GM12878 (cell line): ENCODE measurements around the gene ENAH. TPM values are rescaled to one million over a fixed set of nuclear protein-coding genes. Genes with fewer than 3 reads are reported as not detected.

Source experiments
- ATAC-seq: fragments of 200-7000 bp; cut with Tn5 transposase; 3 replicates; pipeline ENCODE4 v1.9.1; 2020; ENCODE audit warnings: mild to moderate bottlenecking, moderate library complexity
- BruUV-seq: library from RNA; stranded (reverse); fragments of 400-500 nt; replicated peaks from 2 replicates; lab custom pipeline; 2021; lab: Mats Ljungman, UMichigan
- CTCF ChIA-PET: fragments of 300-600 bp; sonication (Branson Sonifier 250); formaldehyde crosslinking; extraction: SDS; loops from one replicate; lab custom pipeline; 2021; ENCODE audit warnings: inconsistent platforms; lab: Yijun Ruan, JAX
- POLR2A ChIA-PET: fragments of 350-600 bp; formaldehyde crosslinking; extraction: SDS; loops from one replicate; lab custom pipeline; 2021; ENCODE audit warnings: inconsistent platforms; lab: Charles Lee
- RAD21 ChIA-PET: fragments of 300-600 bp; sonication (Branson Sonifier 250); formaldehyde crosslinking; loops from one replicate; lab custom pipeline; 2023; ENCODE audit warnings: antibody characterized with exemption; ENCODE audit not compliant: unreplicated experiment; lab: Charles Lee
- SMC1A ChIA-PET: fragments of 300-600 bp; sonication (Branson Sonifier 250); formaldehyde crosslinking; loops from one replicate; lab custom pipeline; 2023; ENCODE audit not compliant: unreplicated experiment, uncharacterized antibody; lab: Charles Lee
- DNase-seq: peaks from one replicate; pipeline ENCODE4 v3.0.0-alpha.2; 2011; ENCODE audit warnings: low read depth, low spot score
- FAIRE-seq: peaks from 3 replicates; lab custom pipeline; 2011; peaks lifted over from hg19 to GRCh38; lab: Jason Lieb, UNC
- H2AFZ ChIP-seq: 2 replicates; pipeline ENCODE4 v1.6.0; 2011; ENCODE audit warnings: low read depth, low read length, control low read depth; ENCODE audit not compliant: control insufficient read depth
- H3K27ac ChIP-seq: 2 replicates; pipeline ENCODE4 v1.5.1; 2011; ENCODE audit warnings: control low read depth; ENCODE audit not compliant: control insufficient read depth, insufficient read depth
- H3K27me3 ChIP-seq, 2 experiments: replicated peaks in 1 of 2; 2 replicates each; pipeline versions ENCODE4 v1.6.0 to v1.6.1; 2011; ENCODE audit warnings: low read length in 1 of 2; ENCODE audit not compliant: control insufficient read depth in 2 of 2, insufficient read depth in 2 of 2
- H3K36me3 ChIP-seq, 2 experiments: 2 replicates each; pipeline ENCODE4 v1.5.1; 2011; ENCODE audit warnings: low read length in 1 of 2; ENCODE audit not compliant: control insufficient read depth in 2 of 2, insufficient read depth in 2 of 2
- H3K4me1 ChIP-seq: 2 replicates; pipeline ENCODE4 v1.6.1; 2011; ENCODE audit warnings: mild to moderate bottlenecking, low read length, moderate library complexity, mixed read lengths; ENCODE audit not compliant: control insufficient read depth, insufficient read depth
- H3K4me2 ChIP-seq: 2 replicates; pipeline ENCODE4 v1.6.0; 2011; ENCODE audit warnings: control low read depth; ENCODE audit not compliant: control insufficient read depth, insufficient read depth
- H3K4me3 ChIP-seq: fragments of 200-600 bp; sonication (generic); 2 replicates; pipeline ENCODE4 v1.5.1; 2016
- H3K79me2 ChIP-seq: 2 replicates; pipeline ENCODE4 v1.6.0; 2011; ENCODE audit warnings: low read length; ENCODE audit not compliant: control insufficient read depth, insufficient read depth
- H3K9ac ChIP-seq: 2 replicates; pipeline ENCODE4 v1.8.0; 2011; ENCODE audit warnings: low read length, control low read depth, mixed read lengths; ENCODE audit not compliant: control insufficient read depth, insufficient read depth
- H3K9me3 ChIP-seq: replicated peaks from 3 replicates; pipeline ENCODE4 v1.5.1; 2011; ENCODE audit warnings: mild to moderate bottlenecking, low read length; ENCODE audit not compliant: control insufficient read depth, insufficient read depth
- H4K20me1 ChIP-seq: 2 replicates; pipeline ENCODE4 v1.6.0; 2011; ENCODE audit not compliant: control insufficient read depth, insufficient read depth
- ATF2 ChIP-seq: IDR thresholded peaks from 2 replicates; pipeline ENCODE4 v1.6.1; 2012; ENCODE audit warnings: low read length, inconsistent platforms
- BHLHE40 ChIP-seq, 2 experiments: fragments of 450-650 bp in 1 of 2; IDR thresholded peaks; 2 replicates each; pipeline ENCODE4 v1.6.1; 2011 to 2017; ENCODE audit warnings: low read depth in 2 of 2, borderline replicate concordance in 1 of 2, improper control_type of control experiment in 1 of 2, low read length in 1 of 2, mild to moderate bottlenecking in 1 of 2
- CTCF ChIP-seq, 3 experiments: IDR thresholded peaks in 2 of 3; conservative IDR thresholded peaks in 1 of 3; 2 replicates each; pipeline ENCODE4 v1.5.1; 2011; ENCODE audit warnings: low read depth in 3 of 3, low read length in 3 of 3, mild to moderate bottlenecking in 3 of 3, control low read depth in 2 of 3, moderate library complexity in 2 of 3, inconsistent platforms in 1 of 3, mixed read lengths in 1 of 3; ENCODE audit not compliant: control insufficient read depth in 2 of 3, insufficient read depth in 1 of 3; ENCODE audit errors: extremely low read depth in 1 of 3
- IRF3 ChIP-seq: fragments of 450-650 bp; IDR thresholded peaks from 2 replicates; pipeline ENCODE4 v1.6.1; 2014; ENCODE audit warnings: mild to moderate bottlenecking
- JUNB ChIP-seq: IDR thresholded peaks from 2 replicates; pipeline ENCODE4 v1.6.1; 2016; ENCODE audit warnings: antibody characterized with exemption, mild to moderate bottlenecking
- MAX ChIP-seq: IDR thresholded peaks from 2 replicates; pipeline ENCODE4 v1.6.1; 2012; ENCODE audit warnings: low read depth, low read length, improper control_type of control experiment
- PAX8 ChIP-seq: fragments of 450-650 bp; IDR thresholded peaks from 2 replicates; pipeline ENCODE4 v1.6.1; 2017; ENCODE audit warnings: mild to moderate bottlenecking, moderate library complexity
- POLR2AphosphoS5 ChIP-seq: IDR thresholded peaks from 2 replicates; pipeline ENCODE4 v1.6.1; 2011; ENCODE audit warnings: mild to moderate bottlenecking, low read length, inconsistent platforms
- POU2F2 ChIP-seq: IDR thresholded peaks from 3 replicates; pipeline ENCODE4 v1.6.1; 2011; ENCODE audit warnings: low read depth, mild to moderate bottlenecking, low read length, borderline replicate concordance
- RUNX3 ChIP-seq: IDR thresholded peaks from 2 replicates; pipeline ENCODE4 v1.6.1; 2012; ENCODE audit warnings: low read length, inconsistent platforms
- SMC3 ChIP-seq: IDR thresholded peaks from 2 replicates; pipeline ENCODE4 v1.6.1; 2011; ENCODE audit warnings: low read length, improper control_type of control experiment, borderline replicate concordance
- SPI1 ChIP-seq: IDR thresholded peaks from 2 replicates; pipeline ENCODE4 v1.6.1; 2011; ENCODE audit warnings: low read depth, mild to moderate bottlenecking, low read length, moderate library complexity, borderline replicate concordance; ENCODE audit not compliant: insufficient read depth
- TBL1XR1 ChIP-seq: IDR thresholded peaks from 2 replicates; pipeline ENCODE4 v1.6.1; 2012; ENCODE audit warnings: low read depth, low read length, improper control_type of control experiment
- WGBS: methylation state at CpG from one replicate; pipeline ENCODE4 v1.1.6; 2016; ENCODE audit warnings: low lambda C conversion rate; ENCODE audit not compliant: insufficient replicate concordance, insufficient coverage; ENCODE audit errors: missing lambda C conversion rate; 5-methylcytosine and 5-hydroxymethylcytosine counted together
- in situ Hi-C: fragments of 300-500 bp; cut with MboI; formaldehyde crosslinking; loops from 9 replicates; pipeline ENCODE4 v1.14.3; 2018; ENCODE audit warnings: mixed read lengths
- intact Hi-C: fragments of 100-400 bp; cut with micrococcal nuclease; formaldehyde crosslinking; loops from one replicate; pipeline ENCODE4 v1.14.2; 2022; ENCODE audit not compliant: unreplicated experiment
- polyA plus RNA-seq, 11 experiments: library from polyadenylated mRNA; depleted of rRNA in 4 of 11; unstranded in 6 of 11; stranded (reverse) in 5 of 11; fragments of >200 nt; fragmentation: Nextera tagmentation in 4 of 11; fragmentation: Illumina TruSeq in 1 of 11; extraction: Ambion mirVana in 4 of 11; extraction: Trizol in 1 of 11; gene quantifications; 1 replicate in 1 of 11; 2 replicates in 10 of 11; pipeline versions ENCODE4 v1.2.1 to v1.2.3, GENCODE V29; 2011 to 2016; ENCODE audit warnings: inconsistent platforms in 2 of 11, missing spikeins in 2 of 11, low read depth in 1 of 11
- total RNA-seq, 4 experiments: library from RNA; depleted of rRNA in 3 of 4; stranded (reverse); fragments of >200 nt in 3 of 4; fragmentation: Illumina TruSeq in 1 of 4; extraction: Trizol in 1 of 4; gene quantifications; 2 replicates each; pipeline versions ENCODE4 v1.2.1 to v1.2.3, GENCODE V29; 2013 to 2021
- TF ChIP-seq, protein P1 (sequence below): fragments of 450-650 bp; IDR thresholded peaks from 2 replicates; pipeline ENCODE4 v1.6.1; 2016; ENCODE audit warnings: mild to moderate bottlenecking
- TF ChIP-seq, protein P2 (sequence below): IDR thresholded peaks from 2 replicates; pipeline ENCODE4 v1.6.1; 2011; ENCODE audit warnings: borderline replicate concordance, low read depth, mild to moderate bottlenecking, moderate library complexity, low read length; ENCODE audit not compliant: insufficient read depth, poor library complexity, severe bottlenecking
- TF ChIP-seq, protein P3 (sequence below): IDR thresholded peaks from 2 replicates; pipeline ENCODE4 v1.6.1; 2011; ENCODE audit warnings: low read depth, mild to moderate bottlenecking, low read length, moderate library complexity, borderline replicate concordance; ENCODE audit errors: extremely low read depth

The ENAH gene
- total and polyA plus RNA-seq, 10 of the 15 experiments (the other 5 are each of a cell fraction or from before 2014, with no cell fraction given), result under 0.01 to 0.62 (median 0.06) TPM; not detected in 5

DNA sequence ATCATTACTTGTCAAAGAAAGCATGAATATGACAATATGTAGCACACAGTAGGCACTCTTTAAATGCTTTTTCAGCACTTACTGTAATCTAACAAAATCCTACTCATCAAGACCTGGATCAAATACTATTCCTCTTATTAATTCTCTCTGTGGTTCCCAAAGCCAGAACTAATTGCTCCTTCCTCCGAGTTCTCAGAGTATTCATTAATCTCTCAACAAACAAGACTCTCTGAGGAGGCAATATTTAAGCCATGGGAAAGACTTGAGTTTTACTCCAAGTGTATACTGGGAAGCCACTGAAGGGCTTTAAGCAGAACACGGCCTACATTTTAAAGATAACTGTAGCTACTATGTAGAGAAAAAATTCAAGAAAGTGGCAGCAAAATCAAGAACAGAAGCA lies 79.7 kb downstream of the ENAH start:
- no TSS peak for BruUV-seq
- H2AFZ ChIP-seq, result no peak overlapping the region
- no peak overlapping the region for H3K4me3 ChIP-seq
- no peaks in the 10 kb centered on the region for H3K4me1 ChIP-seq
- H3K27me3 ChIP-seq, result no peaks in the 10 kb centered on the region; a peak in 1 of 4 replicates
- no peak overlapping the region for H3K27ac ChIP-seq
- ChIA-PET RAD21 (no interaction called here), SMC1A (interaction anchor here (0.6 kb wide), 1 partner anchor 12 kb away, joined by 3 read pairs; no protein-coding TSS in a partner anchor), POLR2A (no interaction called here), CTCF (no interaction called here)
- 6% methylated on average over 2 of the region's 2 CpGs for WGBS
- H3K9ac ChIP-seq, result no peak overlapping the region
- FAIRE-seq (no peak), DNase-seq (no peak), ATAC-seq (no peak)
- intact Hi-C loops (no loop called here), in situ Hi-C loops (no loop called here)
- H3K79me2 ChIP-seq, result no peaks in the 10 kb centered on the region
- H4K20me1 ChIP-seq, result no peaks in the 10 kb centered on the region
- no peaks in the 10 kb centered on the region for H3K9me3 ChIP-seq
- H3K4me2 ChIP-seq, result no peak overlapping the region
- no peaks in the 10 kb centered on the region for H3K36me3 ChIP-seq
- no peak for TF ChIP-seq SPI1
- TF ChIP-seq SMC3, result no peak
- TF ChIP-seq, protein P1, sequence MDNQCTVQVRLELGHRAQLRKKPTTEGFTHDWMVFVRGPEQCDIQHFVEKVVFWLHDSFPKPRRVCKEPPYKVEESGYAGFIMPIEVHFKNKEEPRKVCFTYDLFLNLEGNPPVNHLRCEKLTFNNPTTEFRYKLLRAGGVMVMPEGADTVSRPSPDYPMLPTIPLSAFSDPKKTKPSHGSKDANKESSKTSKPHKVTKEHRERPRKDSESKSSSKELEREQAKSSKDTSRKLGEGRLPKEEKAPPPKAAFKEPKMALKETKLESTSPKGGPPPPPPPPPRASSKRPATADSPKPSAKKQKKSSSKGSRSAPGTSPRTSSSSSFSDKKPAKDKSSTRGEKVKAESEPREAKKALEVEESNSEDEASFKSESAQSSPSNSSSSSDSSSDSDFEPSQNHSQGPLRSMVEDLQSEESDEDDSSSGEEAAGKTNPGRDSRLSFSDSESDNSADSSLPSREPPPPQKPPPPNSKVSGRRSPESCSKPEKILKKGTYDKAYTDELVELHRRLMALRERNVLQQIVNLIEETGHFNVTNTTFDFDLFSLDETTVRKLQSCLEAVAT, result no peak
- no peak for TF ChIP-seq POU2F2
- TF ChIP-seq ATF2, result no peak
- no peak for TF ChIP-seq RUNX3
- TF ChIP-seq MAX, result no peak
- no peak for TF ChIP-seq JUNB
- TF ChIP-seq BHLHE40 (IDR thresholded peaks at IDR 0.05; ENCODE audit: borderline replicate concordance in 1 of 2, low read depth in 2 of 2, low read length in 1 of 2), result no peak
- no peak for TF ChIP-seq POLR2AphosphoS5
- TF ChIP-seq CTCF (IDR thresholded peaks at IDR 0.05 in 2 of 3, conservative IDR thresholded peaks at IDR 0.05 in 1 of 3; ENCODE audit: control insufficient read depth in 2 of 3, extremely low read depth in 1 of 3, insufficient read depth in 1 of 3, low read depth in 3 of 3, low read length in 3 of 3), result no peak
- no peak for TF ChIP-seq TBL1XR1
- TF ChIP-seq, protein P2, sequence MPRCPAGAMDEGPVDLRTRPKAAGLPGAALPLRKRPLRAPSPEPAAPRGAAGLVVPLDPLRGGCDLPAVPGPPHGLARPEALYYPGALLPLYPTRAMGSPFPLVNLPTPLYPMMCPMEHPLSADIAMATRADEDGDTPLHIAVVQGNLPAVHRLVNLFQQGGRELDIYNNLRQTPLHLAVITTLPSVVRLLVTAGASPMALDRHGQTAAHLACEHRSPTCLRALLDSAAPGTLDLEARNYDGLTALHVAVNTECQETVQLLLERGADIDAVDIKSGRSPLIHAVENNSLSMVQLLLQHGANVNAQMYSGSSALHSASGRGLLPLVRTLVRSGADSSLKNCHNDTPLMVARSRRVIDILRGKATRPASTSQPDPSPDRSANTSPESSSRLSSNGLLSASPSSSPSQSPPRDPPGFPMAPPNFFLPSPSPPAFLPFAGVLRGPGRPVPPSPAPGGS, result no peak
- no peak for TF ChIP-seq PAX8
- TF ChIP-seq, protein P3, sequence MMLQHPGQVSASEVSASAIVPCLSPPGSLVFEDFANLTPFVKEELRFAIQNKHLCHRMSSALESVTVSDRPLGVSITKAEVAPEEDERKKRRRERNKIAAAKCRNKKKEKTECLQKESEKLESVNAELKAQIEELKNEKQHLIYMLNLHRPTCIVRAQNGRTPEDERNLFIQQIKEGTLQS, result no peak
- TF ChIP-seq IRF3, result no peak
